IMR-90 (cell line): Measurements from ENCODE around the gene CDON. TPM values are rescaled to one million over a fixed set of nuclear protein-coding genes. Genes with fewer than 3 reads are reported as not detected.

Experiments
- ATAC-seq: fragments of 200-7000 bp; cut with Tn5 transposase; 2 replicates; pipeline ENCODE4 v1.9.1; 2020; ENCODE audit warnings: low read depth, mild to moderate bottlenecking, moderate library complexity
- BruUV-seq: library from RNA; stranded (reverse); fragments of 400-500 nt; replicated peaks from 2 replicates; lab custom pipeline; 2021; lab: Mats Ljungman, UMichigan
- CTCF ChIA-PET: fragments of 300-600 bp; formaldehyde crosslinking; extraction: SDS; loops from one replicate; lab custom pipeline; 2021; ENCODE audit warnings: antibody characterized with exemption; lab: Yijun Ruan, JAX
- POLR2A ChIA-PET: fragments of 300-600 bp; sonication (Branson Sonifier 250); formaldehyde crosslinking; loops from one replicate; lab custom pipeline; 2022; ENCODE audit warnings: antibody characterized with exemption; ENCODE audit not compliant: unreplicated experiment; lab: Charles Lee
- DNase-seq: peaks from one replicate; pipeline ENCODE4 v3.0.0; 2013
- H2AFZ ChIP-seq: replicated peaks from 2 replicates; pipeline ENCODE3; 2013; ENCODE audit warnings: low read length, mild to moderate bottlenecking; ENCODE audit not compliant: poor library complexity
- H2AK5ac ChIP-seq: 2 replicates; pipeline ENCODE4 v1.6.1; 2013; ENCODE audit warnings: low read depth, low read length, inconsistent platforms
- H2AK9ac ChIP-seq: replicated peaks from 2 replicates; pipeline ENCODE3; 2013; ENCODE audit warnings: mild to moderate bottlenecking, low read depth, low read length, moderate library complexity; ENCODE audit not compliant: poor library complexity
- H2BK120ac ChIP-seq: 2 replicates; pipeline ENCODE4 v1.6.1; 2013; ENCODE audit warnings: low read depth, low read length, inconsistent platforms
- H2BK15ac ChIP-seq: 3 replicates; pipeline ENCODE4 v1.6.1; 2013; ENCODE audit warnings: low read depth, low read length, inconsistent platforms
- H2BK20ac ChIP-seq: 2 replicates; pipeline ENCODE4 v1.6.1; 2013; ENCODE audit warnings: low read depth, mild to moderate bottlenecking, inconsistent platforms, low read length, moderate library complexity
- H2BK5ac ChIP-seq: 2 replicates; pipeline ENCODE4 v1.6.1; 2013; ENCODE audit warnings: mild to moderate bottlenecking, low read depth, low read length, inconsistent platforms; ENCODE audit not compliant: poor library complexity, severe bottlenecking
- H3K14ac ChIP-seq: replicated peaks from 2 replicates; pipeline ENCODE4 v1.6.1; 2013; ENCODE audit warnings: low read depth, low read length, inconsistent platforms
- H3K18ac ChIP-seq: 2 replicates; pipeline ENCODE4 v1.6.1; 2013; ENCODE audit warnings: low read depth, low read length, control low read depth
- H3K23ac ChIP-seq: 2 replicates; pipeline ENCODE4 v1.6.1; 2013; ENCODE audit warnings: low read depth, low read length, inconsistent platforms
- H3K27ac ChIP-seq: 2 replicates; pipeline ENCODE4 v1.5.1; 2013; ENCODE audit warnings: mild to moderate bottlenecking, control low read depth, low read length; ENCODE audit not compliant: insufficient read depth
- H3K27me3 ChIP-seq: 2 replicates; pipeline ENCODE4 v1.6.1; 2013; ENCODE audit warnings: low read length; ENCODE audit not compliant: control insufficient read depth, insufficient read depth
- H3K36me3 ChIP-seq: 2 replicates; pipeline ENCODE4 v1.6.1; 2013; ENCODE audit warnings: low read length, mixed read lengths; ENCODE audit not compliant: control insufficient read depth, insufficient read depth
- H3K4ac ChIP-seq: 2 replicates; pipeline ENCODE4 v1.6.1; 2013; ENCODE audit warnings: low read depth, low read length, inconsistent platforms
- H3K4me1 ChIP-seq: 2 replicates; pipeline ENCODE4 v1.6.1; 2013; ENCODE audit warnings: low read length, mixed read lengths; ENCODE audit not compliant: control insufficient read depth, insufficient read depth
- H3K4me2 ChIP-seq: 2 replicates; pipeline ENCODE4 v1.6.1; 2013; ENCODE audit warnings: low read depth, mild to moderate bottlenecking, control low read depth, low read length, moderate library complexity
- H3K4me3 ChIP-seq: 2 replicates; pipeline ENCODE4 v1.5.1; 2013; ENCODE audit warnings: low read depth, mild to moderate bottlenecking, control low read depth, low read length, moderate library complexity; ENCODE audit not compliant: insufficient read depth
- H3K56ac ChIP-seq: 2 replicates; pipeline ENCODE4 v1.6.1; 2013; ENCODE audit warnings: low read length, inconsistent platforms; ENCODE audit not compliant: insufficient read depth; ENCODE audit errors: extremely low read depth
- H3K79me1 ChIP-seq, 2 experiments: 2 replicates each; pipeline ENCODE4 v1.6.1; 2013; ENCODE audit warnings: low read length in 2 of 2, inconsistent platforms in 1 of 2, low read depth in 1 of 2
- H3K9ac ChIP-seq: 2 replicates; pipeline ENCODE4 v1.6.1; 2013; ENCODE audit warnings: low read depth, low read length, control low read depth
- H3K9me1 ChIP-seq: 2 replicates; pipeline ENCODE4 v1.6.1; 2013; ENCODE audit warnings: low read length, inconsistent platforms; ENCODE audit not compliant: insufficient read depth
- H3K9me3 ChIP-seq: 2 replicates; pipeline ENCODE4 v1.6.1; 2013; ENCODE audit warnings: low read length; ENCODE audit not compliant: control insufficient read depth, insufficient read depth
- H4K20me1 ChIP-seq: 2 replicates; pipeline ENCODE4 v1.6.1; 2013; ENCODE audit warnings: low read length, inconsistent platforms; ENCODE audit not compliant: insufficient read depth
- H4K5ac ChIP-seq: 2 replicates; pipeline ENCODE4 v1.6.1; 2013; ENCODE audit warnings: mild to moderate bottlenecking, low read depth, low read length, control low read depth
- H4K8ac ChIP-seq, 2 experiments: 2 replicates each; pipeline ENCODE4 v1.6.1; 2013; ENCODE audit warnings: low read depth in 2 of 2, low read length in 2 of 2, control low read depth in 1 of 2, inconsistent platforms in 1 of 2
- H4K91ac ChIP-seq: 2 replicates; pipeline ENCODE4 v1.6.1; 2013; ENCODE audit warnings: low read depth, low read length, inconsistent platforms; ENCODE audit not compliant: insufficient read depth
- BHLHE40 ChIP-seq: fragments of 150-350 bp; IDR thresholded peaks from 2 replicates; pipeline ENCODE4 v1.6.1; 2016; ENCODE audit warnings: mild to moderate bottlenecking, low read depth, low read length
- CHD1 ChIP-seq: IDR thresholded peaks from 2 replicates; pipeline ENCODE4 v1.6.1; 2012; ENCODE audit warnings: low read depth, low read length, improper control_type of control experiment
- MAZ ChIP-seq: IDR thresholded peaks from 2 replicates; pipeline ENCODE4 v1.6.1; 2012; ENCODE audit warnings: low read depth, mild to moderate bottlenecking, low read length, improper control_type of control experiment, moderate library complexity, borderline replicate concordance
- NFE2L2 ChIP-seq: fragments of 150-350 bp; IDR thresholded peaks from 2 replicates; pipeline ENCODE4 v1.6.1; 2016; ENCODE audit warnings: low read depth, mild to moderate bottlenecking, low read length
- RCOR1 ChIP-seq: IDR thresholded peaks from 2 replicates; pipeline ENCODE4 v1.6.1; 2012; ENCODE audit warnings: mild to moderate bottlenecking, low read length, improper control_type of control experiment; ENCODE audit not compliant: insufficient replicate concordance
- USF2 ChIP-seq: fragments of 150-350 bp; IDR thresholded peaks from 2 replicates; pipeline ENCODE4 v1.6.1; 2017; ENCODE audit warnings: mild to moderate bottlenecking, antibody characterized with exemption, low read length, low read depth
- WGBS, 2 experiments: methylation state at CpG; one replicate each; pipeline versions ENCODE4 v1.1.5 to v1.1.7; 2013; ENCODE audit warnings: missing lambda C conversion rate in 2 of 2; ENCODE audit not compliant: insufficient read length in 1 of 2; ENCODE audit errors: extremely low coverage in 2 of 2; 5-methylcytosine and 5-hydroxymethylcytosine counted together
- dilution Hi-C: fragments of 300-500 bp; cut with HindIII; formaldehyde crosslinking; loops from one replicate; pipeline ENCODE4 v1.14.3; 2018; ENCODE audit warnings: low sequenced_read_pairs; ENCODE audit not compliant: unreplicated experiment
- in situ Hi-C: fragments of 300-500 bp; cut with MboI; formaldehyde crosslinking; loops from 3 replicates; pipeline ENCODE4 v1.14.3; 2019; ENCODE audit warnings: low sequenced_read_pairs, inconsistent platforms, mixed read lengths
- intact Hi-C: fragments of 100-400 bp; cut with micrococcal nuclease; formaldehyde crosslinking; loops from 2 replicates; pipeline ENCODE4 v1.10.0; 2022
- polyA plus RNA-seq, 3 experiments: library from polyadenylated mRNA; depleted of rRNA; stranded (reverse); fragments of >200 nt; gene quantifications; 2 replicates each; pipeline ENCODE4 v1.2.3, GENCODE V29; 2012; ENCODE audit warnings: low replicate concordance in 1 of 3
- total RNA-seq: library from RNA; depleted of rRNA; stranded (reverse); fragments of >200 nt; gene quantifications from 2 replicates; pipeline ENCODE4 v1.2.3, GENCODE V29; 2012
- TF ChIP-seq, protein P1 (sequence below): conservative IDR thresholded peaks from 2 replicates; pipeline ENCODE4 v1.5.1; 2012; ENCODE audit warnings: mild to moderate bottlenecking, low read depth, low read length, improper control_type of control experiment
- TF ChIP-seq, protein P2 (sequence below): fragments of 150-350 bp; IDR thresholded peaks from 2 replicates; pipeline ENCODE4 v1.6.1; 2016; ENCODE audit warnings: low read depth, mild to moderate bottlenecking, low read length, moderate library complexity, borderline replicate concordance

CDON gene
- total and polyA plus RNA-seq, 2 of the 4 experiments (the other 2 are of a cell fraction): 1.2 to 3.8 TPM

DNA sequence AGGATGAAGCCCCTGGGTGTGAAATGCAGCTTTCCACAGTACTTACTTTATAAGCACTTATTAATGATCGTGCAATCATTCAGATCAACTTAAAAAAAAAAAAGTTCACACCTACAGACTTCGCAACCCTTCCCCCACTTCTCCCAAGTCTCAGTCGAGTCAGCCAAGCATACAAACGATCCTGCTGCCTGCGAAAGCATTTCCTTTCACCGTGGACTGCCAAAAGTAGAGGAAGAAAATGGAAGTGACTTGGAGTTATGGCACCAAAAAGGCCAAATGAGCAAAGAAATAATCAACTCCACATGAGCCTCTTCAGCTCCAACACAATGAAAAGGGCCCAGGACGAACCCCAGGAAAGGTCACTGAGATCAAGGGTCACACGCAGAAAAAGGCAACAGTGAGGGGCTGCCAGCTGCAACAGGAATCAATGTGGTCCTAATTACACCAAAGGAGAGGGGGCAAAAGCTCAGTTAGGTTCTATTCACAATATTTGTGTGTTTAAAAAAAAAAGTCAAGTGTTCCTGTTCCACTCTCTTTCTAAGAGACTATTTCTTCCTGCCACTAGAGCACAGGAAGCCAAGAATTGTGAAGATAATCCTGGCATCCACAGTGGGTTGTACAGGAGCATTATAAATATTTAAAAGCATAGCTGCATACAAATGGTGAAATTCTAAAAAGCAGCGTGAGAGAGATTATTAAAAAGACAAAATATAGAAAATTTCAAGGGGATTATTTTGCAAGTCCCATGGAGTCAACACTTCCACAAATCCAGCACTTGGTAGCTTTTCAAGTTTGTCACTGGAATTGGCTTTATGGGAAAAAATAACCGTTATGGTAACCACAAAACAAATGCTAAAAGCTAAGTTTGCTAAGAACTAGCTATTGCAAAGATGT, 28.4 kb downstream of the CDON start:
- Histone ChIP-seq H4K91ac (no peak overlapping the region), H3K79me1 (no peaks in the 10 kb centered on the region), H2AK5ac (no peak overlapping the region), H4K8ac (no peak overlapping the region), H3K4me3 (no peak overlapping the region), H3K14ac (no peak overlapping the region), H3K56ac (no peak overlapping the region), H2BK120ac (no peak overlapping the region), H3K9me3 (no peaks in the 10 kb centered on the region), H3K9ac (no peak overlapping the region), H4K5ac (no peak overlapping the region), H3K9me1 (no peaks in the 10 kb centered on the region), H2BK5ac (no peak overlapping the region), H2BK20ac (no peak overlapping the region), H4K20me1 (no peaks in the 10 kb centered on the region), H3K36me3 (no peaks in the 10 kb centered on the region), H2BK15ac (no peak overlapping the region), H3K18ac (no peak overlapping the region), H3K4me2 (no peak overlapping the region), H3K27me3 (peaks cover 9% of the 10 kb centered on the region), H3K27ac (no peak overlapping the region), H3K4ac (no peak overlapping the region), H2AFZ (no peak overlapping the region), H3K4me1 (no peaks in the 10 kb centered on the region), H2AK9ac (no peak overlapping the region), H3K23ac (no peak overlapping the region)
- no TSS peak for BruUV-seq
- ATAC-seq: no peak
- DNase-seq: no peak
- TF ChIP-seq USF2 (no peak), MAZ (no peak), NFE2L2 (no peak), BHLHE40 (no peak), RCOR1 (no peak), CHD1 (no peak)
- TF ChIP-seq, protein P1, sequence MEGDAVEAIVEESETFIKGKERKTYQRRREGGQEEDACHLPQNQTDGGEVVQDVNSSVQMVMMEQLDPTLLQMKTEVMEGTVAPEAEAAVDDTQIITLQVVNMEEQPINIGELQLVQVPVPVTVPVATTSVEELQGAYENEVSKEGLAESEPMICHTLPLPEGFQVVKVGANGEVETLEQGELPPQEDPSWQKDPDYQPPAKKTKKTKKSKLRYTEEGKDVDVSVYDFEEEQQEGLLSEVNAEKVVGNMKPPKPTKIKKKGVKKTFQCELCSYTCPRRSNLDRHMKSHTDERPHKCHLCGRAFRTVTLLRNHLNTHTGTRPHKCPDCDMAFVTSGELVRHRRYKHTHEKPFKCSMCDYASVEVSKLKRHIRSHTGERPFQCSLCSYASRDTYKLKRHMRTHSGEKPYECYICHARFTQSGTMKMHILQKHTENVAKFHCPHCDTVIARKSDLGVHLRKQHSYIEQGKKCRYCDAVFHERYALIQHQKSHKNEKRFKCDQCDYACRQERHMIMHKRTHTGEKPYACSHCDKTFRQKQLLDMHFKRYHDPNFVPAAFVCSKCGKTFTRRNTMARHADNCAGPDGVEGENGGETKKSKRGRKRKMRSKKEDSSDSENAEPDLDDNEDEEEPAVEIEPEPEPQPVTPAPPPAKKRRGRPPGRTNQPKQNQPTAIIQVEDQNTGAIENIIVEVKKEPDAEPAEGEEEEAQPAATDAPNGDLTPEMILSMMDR: no peak
- TF ChIP-seq, protein P2, sequence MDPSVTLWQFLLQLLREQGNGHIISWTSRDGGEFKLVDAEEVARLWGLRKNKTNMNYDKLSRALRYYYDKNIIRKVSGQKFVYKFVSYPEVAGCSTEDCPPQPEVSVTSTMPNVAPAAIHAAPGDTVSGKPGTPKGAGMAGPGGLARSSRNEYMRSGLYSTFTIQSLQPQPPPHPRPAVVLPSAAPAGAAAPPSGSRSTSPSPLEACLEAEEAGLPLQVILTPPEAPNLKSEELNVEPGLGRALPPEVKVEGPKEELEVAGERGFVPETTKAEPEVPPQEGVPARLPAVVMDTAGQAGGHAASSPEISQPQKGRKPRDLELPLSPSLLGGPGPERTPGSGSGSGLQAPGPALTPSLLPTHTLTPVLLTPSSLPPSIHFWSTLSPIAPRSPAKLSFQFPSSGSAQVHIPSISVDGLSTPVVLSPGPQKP: no peak
- intact Hi-C loops (no loop called here), in situ Hi-C loops (no loop called here), dilution Hi-C loops (no loop called here)
- CTCF ChIA-PET: no interaction called here
- WGBS, 2 experiments: no CpG with 5 or more reads among the region's 10 CpGs
- POLR2A ChIA-PET: no interaction called here
